Osteoblast (primary cell): ENCODE measurements around the gene ADAMTS17. TPM values are rescaled to one million over a fixed set of nuclear protein-coding genes. Genes with fewer than 3 reads are reported as not detected.

ENCODE experiments used
- DNase-seq: peaks from one replicate; pipeline ENCODE4 v3.0.0; 2011; ENCODE audit warnings: low spot score, mixed read lengths; ENCODE audit not compliant: insufficient read length; ENCODE audit errors: missing footprints
- H2AFZ ChIP-seq: 2 replicates; pipeline ENCODE4 v1.6.0; 2011; ENCODE audit warnings: mild to moderate bottlenecking, low read length
- H3K27ac ChIP-seq: 2 replicates; pipeline ENCODE4 v1.5.1; 2011; ENCODE audit warnings: mild to moderate bottlenecking, low read depth, low read length, moderate library complexity
- H3K27me3 ChIP-seq: 2 replicates; pipeline ENCODE4 v1.6.0; 2012; ENCODE audit warnings: mild to moderate bottlenecking, control low read depth, inconsistent platforms, low read length, moderate library complexity; ENCODE audit not compliant: insufficient read depth
- H3K36me3 ChIP-seq: 2 replicates; pipeline ENCODE4 v1.5.1; 2011; ENCODE audit warnings: mild to moderate bottlenecking, low read length, control low read depth, moderate library complexity; ENCODE audit not compliant: insufficient read depth
- H3K4me1 ChIP-seq: 2 replicates; pipeline ENCODE4 v1.5.1; 2011; ENCODE audit warnings: mild to moderate bottlenecking, low read length, control low read depth, moderate library complexity; ENCODE audit not compliant: insufficient read depth
- H3K4me2 ChIP-seq: 2 replicates; pipeline ENCODE4 v1.6.0; 2011; ENCODE audit warnings: mild to moderate bottlenecking, low read length; ENCODE audit not compliant: insufficient read depth
- H3K4me3 ChIP-seq: fragments of 200-600 bp; sonication (generic); 3 replicates; pipeline ENCODE4 v1.5.1; 2012; ENCODE audit warnings: mild to moderate bottlenecking, low read length, inconsistent platforms; ENCODE audit not compliant: insufficient read depth
- H3K79me2 ChIP-seq: 2 replicates; pipeline ENCODE4 v1.6.0; 2012; ENCODE audit warnings: mild to moderate bottlenecking, low read length, control low read depth, inconsistent platforms; ENCODE audit not compliant: insufficient read depth
- H3K9me3 ChIP-seq: 2 replicates; pipeline ENCODE4 v1.5.1; 2011; ENCODE audit warnings: low read depth, low read length, control low read depth
- H4K20me1 ChIP-seq: 2 replicates; pipeline ENCODE4 v1.6.0; 2012; ENCODE audit warnings: mild to moderate bottlenecking, low read length, control low read depth; ENCODE audit not compliant: insufficient read depth
- CTCF ChIP-seq: IDR thresholded peaks from 2 replicates; pipeline ENCODE4 v1.5.1; 2011; ENCODE audit warnings: mild to moderate bottlenecking, low read depth, low read length, moderate library complexity; ENCODE audit errors: extremely low read depth
- total RNA-seq: library from RNA; depleted of rRNA; stranded (reverse); fragments of >200 nt; gene quantifications from 2 replicates; pipeline ENCODE4 v1.2.3, GENCODE V29; 2012

ADAMTS17 gene
- total RNA-seq, 1 donor, result under 0.01 TPM

GRCh38 chr15:100011235-100011634 lies 330.5 kb downstream of the ADAMTS17 start:
- no peaks in the 10 kb centered on the region for H3K36me3 ChIP-seq
- H2AFZ ChIP-seq, result no peak overlapping the region
- H4K20me1 ChIP-seq, result no peaks in the 10 kb centered on the region
- no peaks in the 10 kb centered on the region for H3K27me3 ChIP-seq
- no peak overlapping the region for H3K4me3 ChIP-seq
- no peak for DNase-seq
- no peak overlapping the region for H3K27ac ChIP-seq
- no peaks in the 10 kb centered on the region for H3K79me2 ChIP-seq
- TF ChIP-seq CTCF, result no peak
- no peaks in the 10 kb centered on the region for H3K4me1 ChIP-seq
- H3K4me2 ChIP-seq, result no peak overlapping the region
- H3K9me3 ChIP-seq, result no peaks in the 10 kb centered on the region

GRCh38 chr15:100009372-100009771 lies 332.4 kb downstream of the ADAMTS17 start:
- Histone ChIP-seq H3K27me3 (no peaks in the 10 kb centered on the region), H3K4me2 (no peak overlapping the region), H3K79me2 (no peaks in the 10 kb centered on the region), H2AFZ (no peak overlapping the region), H3K4me1 (no peaks in the 10 kb centered on the region), H3K27ac (no peak overlapping the region), H3K36me3 (no peaks in the 10 kb centered on the region), H3K9me3 (no peaks in the 10 kb centered on the region), H3K4me3 (no peak overlapping the region), H4K20me1 (no peaks in the 10 kb centered on the region)
- DNase-seq, result no peak
- no peak for TF ChIP-seq CTCF

- H3K9me3 ChIP-seq, result no peaks in the 10 kb centered on the region
- DNase-seq, result no peak
- TF ChIP-seq CTCF, result no peak
- H3K4me1 ChIP-seq, result no peaks in the 10 kb centered on the region
- no peaks in the 10 kb centered on the region for H3K36me3 ChIP-seq
- H3K4me2 ChIP-seq, result no peak overlapping the region
- no peak overlapping the region for H3K4me3 ChIP-seq
- H2AFZ ChIP-seq, result no peak overlapping the region
- H3K27me3 ChIP-seq, result no peaks in the 10 kb centered on the region
- H3K79me2 ChIP-seq, result no peaks in the 10 kb centered on the region
- H3K27ac ChIP-seq, result no peak overlapping the region
- H4K20me1 ChIP-seq, result no peaks in the 10 kb centered on the region
These were observed 333.5 kb downstream of the ADAMTS17 start for GRCh38 chr15:100008258-100008657.

GRCh38 chr15:100007609-100008008 lies 334.2 kb downstream of the ADAMTS17 start:
- no peak for TF ChIP-seq CTCF

More at GRCh38 chr15:100007609-100008008, 334.2 kb downstream of the ADAMTS17 start:
- no peaks in the 10 kb centered on the region for H4K20me1 ChIP-seq
- H3K27ac ChIP-seq, result no peak overlapping the region
- no peaks in the 10 kb centered on the region for H3K79me2 ChIP-seq
- H3K27me3 ChIP-seq, result no peaks in the 10 kb centered on the region
- no peak overlapping the region for H2AFZ ChIP-seq
- no peaks in the 10 kb centered on the region for H3K36me3 ChIP-seq
- no peak overlapping the region for H3K4me3 ChIP-seq
- H3K9me3 ChIP-seq, result no peaks in the 10 kb centered on the region
- DNase-seq, result no peak
- H3K4me2 ChIP-seq, result no peak overlapping the region
- no peaks in the 10 kb centered on the region for H3K4me1 ChIP-seq
